ENCODE data around the gene KRTAP20-3.

Gene KRTAP20-3

DNA sequence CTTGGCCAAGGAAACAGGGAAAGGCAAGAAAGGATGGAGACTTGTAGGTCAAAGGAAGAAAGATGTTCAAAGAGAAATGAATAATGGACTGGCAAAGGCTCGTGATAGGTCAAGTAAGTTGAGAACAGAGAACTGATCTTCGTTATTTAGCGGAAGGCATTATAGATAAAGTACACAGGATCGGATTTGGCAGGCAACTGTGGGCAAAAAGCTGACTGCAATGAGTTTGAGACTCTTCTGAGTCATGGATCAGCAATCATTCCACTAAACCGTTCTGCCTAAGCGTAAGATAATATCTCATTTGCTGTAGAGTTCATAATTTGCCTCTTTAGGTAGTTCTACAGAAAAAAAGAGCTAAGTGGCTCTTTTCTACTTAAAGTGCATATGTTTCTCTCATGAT is 41.8 kb downstream of the KRTAP20-3 start:
- DNase-seq (ENCODE audit: low spot score), result no peak

DNA sequence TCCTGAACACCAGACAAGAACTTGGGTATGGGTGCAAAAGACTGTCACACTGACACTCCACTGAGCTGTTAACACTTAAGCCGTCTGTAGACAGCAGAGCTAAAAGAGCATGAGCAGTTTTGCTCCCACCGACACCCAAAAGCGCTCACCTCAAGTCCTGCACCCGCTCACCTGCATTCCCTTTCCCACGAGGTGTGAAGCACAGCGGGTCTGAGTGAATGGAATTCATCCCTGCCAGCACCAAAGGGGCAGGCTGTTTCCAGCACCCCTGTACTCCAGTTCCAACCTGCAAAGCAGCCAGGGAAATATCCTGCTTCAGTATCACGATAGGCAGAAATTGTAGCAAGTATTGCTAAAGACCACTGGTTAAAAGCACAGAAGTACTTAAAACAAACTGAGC is 47.2 kb downstream of the KRTAP20-3 start:
- no peak for DNase-seq (ENCODE audit: low spot score)
